ENCODE data around the gene MOB2. TPM values are rescaled to one million over a fixed set of nuclear protein-coding genes. Genes with fewer than 3 reads are reported as not detected.

Gene MOB2
- 29.5 TPM for polyA plus RNA-seq (2013, experiment 1 of 2; ENCODE audit: insufficient read length)
- 23.0 TPM for polyA plus RNA-seq (2013, experiment 2 of 2; ENCODE audit: insufficient read length)

GRCh38 chr11:1486054-1486825 is at the start of gene MOB2:
TSS of gene MOB2 (minus strand) at chr11:1486779. CDS start at chr11:1486556, 223 bp downstream.
- no peak for DNase-seq

- no peak for DNase-seq
Observed at GRCh38 chr11:1534682-1535081, 48.1 kb upstream of the MOB2 start.

- no peak for DNase-seq
Observed at GRCh38 chr11:1534171-1534570, 47.6 kb upstream of the MOB2 start.

- DNase-seq: no peak
Observed at GRCh38 chr11:1533342-1533725, 46.8 kb upstream of the MOB2 start.

GRCh38 chr11:1532606-1533341 is 46.2 kb upstream of the MOB2 start:
- peak; percentile 31 for DNase-seq

- DNase-seq: peak; percentile 53
Observed at GRCh38 chr11:1532014-1532586, 45.5 kb upstream of the MOB2 start.

GRCh38 chr11:1531449-1532013 is 45.0 kb upstream of the MOB2 start:
- DNase-seq: peak; percentile 26

GRCh38 chr11:1530686-1531448 is 44.3 kb upstream of the MOB2 start:
- DNase-seq: no peak

- no peak for DNase-seq
Observed at GRCh38 chr11:1529774-1530173, 43.2 kb upstream of the MOB2 start.

GRCh38 chr11:1529286-1529685 is 42.7 kb upstream of the MOB2 start:
- no peak for DNase-seq

- DNase-seq: no peak
Observed at GRCh38 chr11:1528710-1529109, 42.1 kb upstream of the MOB2 start.

- DNase-seq: no peak
Observed at GRCh38 chr11:1526785-1527184, 40.2 kb upstream of the MOB2 start.

- DNase-seq: no peak
Observed at GRCh38 chr11:1523779-1524178, 37.2 kb upstream of the MOB2 start.

GRCh38 chr11:1523077-1523476 is 36.5 kb upstream of the MOB2 start:
- no peak for DNase-seq

- DNase-seq: no peak
Observed at GRCh38 chr11:1522081-1522424, 35.5 kb upstream of the MOB2 start.

- no peak for DNase-seq
Observed at GRCh38 chr11:1521382-1522080, 35.0 kb upstream of the MOB2 start.

GRCh38 chr11:1520663-1521267 is 34.2 kb upstream of the MOB2 start:
- peak; percentile 12 for DNase-seq

GRCh38 chr11:1520209-1520662 is 33.7 kb upstream of the MOB2 start:
- no peak for DNase-seq

- DNase-seq: no peak
Observed at GRCh38 chr11:1519028-1520010, 32.7 kb upstream of the MOB2 start.

- no peak for DNase-seq
Observed at GRCh38 chr11:1518301-1518700, 31.7 kb upstream of the MOB2 start.

Data from fibroblast of skin of back (primary cell).